Stimulated activated CD4-positive, alpha-beta T cell treated with anti-CD3 and anti-CD28 coated beads, Interleukin-15, amount 100 ng/mL, for 1 hour (primary cell): Measurements from ENCODE around the gene PPP1R3D.
"Not testable (repeated sequence)": the region's sequence is repeated elsewhere in the genome, so short reads cannot be mapped to it uniquely, and the experiment has no call there.

Source experiments
- DNase-seq, 2 donors: peaks; one replicate each; pipeline ENCODE4 v3.0.0-alpha.2; 2020; ENCODE audit warnings: low read depth in 1 of 2, low spot score in 1 of 2

The PPP1R3D gene

DNA sequence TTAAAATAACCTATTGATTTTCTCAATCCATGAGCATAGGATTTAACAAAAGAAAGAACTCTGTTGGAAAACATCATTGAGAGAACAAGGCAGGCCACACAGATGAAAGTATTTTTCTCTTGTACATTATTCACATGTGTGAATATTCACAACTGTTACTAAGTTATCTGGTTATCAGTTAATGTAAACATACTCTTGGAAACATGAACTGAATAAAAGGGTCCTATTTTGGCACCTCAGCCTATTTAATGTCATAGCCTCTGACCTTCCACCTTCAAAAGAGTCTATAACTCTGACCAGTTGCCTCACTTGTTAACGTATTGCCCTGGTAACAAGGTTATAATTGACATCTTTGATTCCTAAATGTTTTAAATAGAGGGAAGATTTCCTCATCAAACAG is 14.7 kb downstream of the PPP1R3D start:
- DNase-seq: no peak

DNA sequence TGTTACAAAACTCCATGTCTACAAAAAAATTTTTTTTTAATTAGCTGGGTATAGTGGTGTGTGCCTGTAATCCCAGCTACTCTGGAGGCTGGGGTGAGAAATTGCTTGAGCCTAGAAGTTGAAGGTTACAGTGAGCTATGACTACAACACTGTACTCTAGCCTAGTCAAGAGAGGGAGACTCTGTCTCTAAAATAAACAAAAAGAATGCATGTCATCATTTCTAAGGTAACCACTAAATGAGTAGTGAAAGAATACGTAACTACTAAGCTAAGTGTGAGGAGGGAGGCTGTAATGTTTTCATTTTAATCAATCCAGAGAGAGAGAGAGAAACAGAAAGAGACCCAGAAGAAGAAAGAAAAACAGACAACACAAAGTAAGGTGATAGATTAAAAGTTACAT is 16.6 kb downstream of the PPP1R3D start:
- no peak for DNase-seq

DNA sequence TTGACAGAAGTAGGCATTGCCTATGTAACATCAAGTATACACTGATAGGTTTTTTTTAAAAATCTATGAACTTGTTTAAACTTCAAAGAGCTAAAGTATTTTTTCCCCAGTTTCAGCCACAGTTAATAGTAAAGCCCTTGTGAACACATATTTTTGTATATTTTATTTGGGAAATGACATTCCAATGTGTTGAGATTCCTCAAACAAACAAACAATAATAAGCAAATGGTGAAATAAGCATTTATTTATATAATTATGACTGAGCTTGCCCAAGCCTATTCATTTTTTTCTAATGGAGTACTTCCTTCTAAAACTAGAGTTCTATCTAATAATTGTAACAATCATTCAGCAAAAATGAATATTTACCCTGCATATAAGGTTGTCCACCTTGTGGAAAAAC is 19.2 kb downstream of the PPP1R3D start:
- no peak for DNase-seq

DNA sequence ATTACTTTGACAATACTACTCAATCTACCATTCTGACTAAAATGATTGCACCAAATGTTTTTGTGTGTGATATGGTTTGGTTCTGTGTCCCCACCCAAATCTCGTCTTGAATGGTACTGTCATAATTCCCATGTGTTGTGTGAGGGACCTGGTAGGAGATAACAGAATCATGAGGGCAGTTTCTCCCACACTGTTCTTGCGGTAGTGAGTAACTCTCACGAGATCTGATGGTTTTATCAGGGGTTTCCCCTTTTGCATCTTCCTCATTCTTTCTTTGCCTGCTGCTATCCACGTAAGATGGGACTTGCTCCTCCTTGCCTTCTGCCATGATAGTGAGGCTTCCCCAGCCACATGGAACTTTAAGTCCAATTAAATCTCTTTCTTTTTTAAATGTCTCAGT is 27.5 kb downstream of the PPP1R3D start:
- DNase-seq: no peak

DNA sequence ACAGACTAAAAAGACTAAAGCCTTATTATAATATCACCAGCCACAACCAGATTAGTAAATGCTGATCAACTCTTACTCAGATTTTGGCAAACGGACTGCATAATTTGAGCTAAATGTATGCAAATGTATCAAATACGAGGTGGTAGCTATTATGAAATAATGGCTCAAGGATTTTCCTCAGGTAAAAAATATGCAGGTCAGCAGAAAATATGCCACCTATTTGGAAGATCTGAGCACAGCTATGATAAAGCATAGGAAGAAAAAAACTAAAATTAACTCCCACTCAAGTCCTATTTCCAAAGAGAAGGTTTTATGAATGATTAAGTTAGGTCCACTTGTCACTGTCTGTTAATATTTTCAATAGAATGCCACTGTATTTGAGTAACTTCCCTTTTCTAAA is 29.1 kb downstream of the PPP1R3D start:
- no peak for DNase-seq

DNA sequence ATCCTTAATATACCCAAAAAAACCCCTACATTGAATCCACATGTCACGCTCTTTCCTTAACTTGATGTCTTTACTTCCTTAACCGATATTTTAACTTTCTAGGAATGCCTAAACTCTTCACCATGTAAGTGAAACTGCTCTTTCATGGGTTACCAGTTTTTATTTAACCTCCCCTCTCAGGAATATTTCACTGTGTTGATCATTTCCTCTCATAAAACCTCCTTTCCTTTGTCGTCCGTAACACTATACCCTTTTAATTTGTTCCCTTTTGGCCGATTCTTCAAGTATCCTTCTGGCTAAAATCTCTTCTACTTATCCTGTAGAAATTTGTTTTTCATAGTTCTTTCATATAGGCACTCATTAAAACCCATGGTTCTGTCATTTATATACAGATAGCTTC is 31.2 kb downstream of the PPP1R3D start:
- DNase-seq: no peak

DNA sequence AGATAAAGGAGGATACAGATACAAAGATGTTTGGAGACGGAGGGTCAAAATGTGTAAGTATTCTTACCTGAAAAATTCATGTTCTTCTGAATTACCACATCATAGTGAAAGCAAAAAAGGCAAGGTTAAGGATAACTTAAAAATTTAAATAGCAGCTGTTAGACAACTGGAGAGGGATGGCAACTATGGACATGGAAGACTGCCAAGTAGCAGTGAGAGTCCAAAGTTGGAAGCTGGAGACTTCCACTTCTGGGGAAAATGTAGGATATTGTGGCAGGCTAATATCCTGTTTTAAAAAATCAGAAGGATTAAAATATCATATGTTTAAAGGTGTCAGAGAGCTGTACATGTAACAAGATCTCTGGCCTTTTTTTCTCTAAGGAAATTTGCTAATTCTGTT is 36.5 kb downstream of the PPP1R3D start:
- DNase-seq: no peak

DNA sequence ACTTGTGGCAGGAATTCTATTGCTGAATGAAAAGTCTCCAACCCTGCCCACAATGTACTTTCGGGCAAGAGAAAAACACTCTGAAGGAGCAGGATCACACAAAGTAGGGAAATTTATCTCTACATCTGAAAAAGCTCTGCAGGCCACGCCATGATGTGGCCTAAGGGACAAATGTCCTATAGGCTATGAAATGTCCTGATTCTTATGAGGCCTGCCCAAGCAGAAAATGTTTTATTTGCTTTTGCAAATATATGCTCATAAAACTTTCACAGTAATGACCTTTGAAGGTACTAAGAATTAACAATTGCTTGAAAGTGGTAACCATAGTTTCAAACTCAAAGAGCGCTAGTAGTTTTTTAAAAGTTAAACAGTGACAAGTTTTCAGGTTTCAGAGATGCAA is 37.6 kb downstream of the PPP1R3D start:
- no peak for DNase-seq

DNA sequence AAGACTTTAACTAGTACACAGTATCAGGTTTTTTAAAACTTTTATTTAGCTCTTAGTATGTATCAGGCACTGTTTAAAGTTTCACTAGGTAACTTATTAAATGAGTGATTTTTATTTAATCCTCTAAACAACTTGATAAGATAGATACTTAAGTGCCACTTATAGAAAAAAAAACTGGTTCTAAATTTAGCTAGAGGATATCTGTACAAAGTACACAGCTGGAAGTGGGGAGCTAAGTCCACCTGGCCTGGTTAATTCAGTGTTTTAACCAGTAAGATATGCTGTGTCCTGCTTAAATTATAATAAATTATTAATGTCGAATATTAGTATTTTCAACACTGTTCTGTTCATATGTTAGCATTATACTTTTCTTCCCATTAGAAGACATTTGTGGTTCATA is 44.2 kb downstream of the PPP1R3D start:
- no peak for DNase-seq

DNA sequence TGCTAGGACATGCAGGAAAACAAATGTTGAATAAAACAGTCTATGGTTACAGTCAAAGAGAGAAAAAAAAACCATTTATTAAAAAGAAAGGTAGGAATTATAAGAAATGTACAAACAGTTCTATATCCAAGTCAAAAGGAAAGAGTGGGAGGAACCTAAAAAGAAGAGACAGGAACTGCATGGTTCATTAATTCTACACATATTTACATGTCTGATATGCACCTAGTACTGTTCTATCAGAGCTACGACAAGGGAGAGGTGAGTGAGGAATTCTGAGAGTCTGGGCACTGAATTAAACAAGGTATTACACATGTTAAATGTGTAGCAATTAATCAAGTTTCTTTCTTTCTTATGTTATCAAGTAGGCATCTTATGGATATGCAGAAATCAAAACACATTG is 48.5 kb downstream of the PPP1R3D start:
- no peak for DNase-seq

DNA sequence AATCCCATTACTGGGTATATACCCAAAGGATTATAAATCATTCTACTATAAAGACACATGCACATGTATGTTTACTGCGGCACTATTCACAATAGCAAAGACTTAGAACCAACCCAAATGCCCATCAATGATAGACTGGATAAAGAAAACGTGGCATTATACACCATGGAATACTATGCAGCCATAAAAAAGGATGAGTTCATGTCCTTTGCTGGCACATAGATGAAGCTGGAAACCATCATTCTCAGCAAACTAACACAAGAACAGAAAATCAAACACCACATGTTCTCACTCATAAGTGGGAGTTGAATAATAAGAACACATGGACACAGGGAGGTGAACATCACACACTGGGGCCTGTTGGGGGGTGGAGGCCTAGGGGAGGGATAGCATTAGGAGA is 50.1 kb downstream of the PPP1R3D start:
- not testable (repeated sequence) for DNase-seq

DNA sequence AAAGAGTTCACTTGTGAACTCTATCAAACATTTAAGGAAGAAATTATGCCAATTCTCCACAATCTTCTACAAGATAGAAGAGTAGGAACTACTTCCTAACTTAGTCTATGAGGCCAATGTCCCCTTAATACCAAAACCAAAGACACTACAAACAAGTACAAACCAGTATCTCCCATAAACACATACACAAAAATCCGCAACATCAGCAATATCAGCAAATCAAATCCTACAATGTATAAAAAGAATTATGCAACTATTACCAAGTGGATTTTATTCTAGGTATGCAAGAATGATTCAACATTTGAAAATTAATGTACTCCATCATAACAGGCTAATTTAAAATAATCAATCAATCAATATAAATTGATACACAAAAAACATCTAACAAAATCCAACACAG is 52.1 kb downstream of the PPP1R3D start:
- no peak for DNase-seq
